ENCODE data around the gene PCDH12. TPM values are rescaled to one million over a fixed set of nuclear protein-coding genes. Genes with fewer than 3 reads are reported as not detected.
A peak's percentile ranks its signal among the peaks of the same experiment; 100 is the strongest.

Gene PCDH12
- total RNA-seq, 1 donor from 2014 or later = 1.7 TPM

- H3K4me3 Mint-ChIP-seq (ENCODE audit: unreplicated experiment) = peak overlapping the region; percentile 62
- no peak overlapping the region for H3K27ac Mint-ChIP-seq (ENCODE audit: unreplicated experiment)
- TF ChIP-seq CTCF (IDR thresholded peaks at IDR 0.05; ENCODE audit: partially characterized antibody, unreplicated experiment) = no peak
- H3K9me3 Mint-ChIP-seq (ENCODE audit: unreplicated experiment) = peaks cover 3% of the 10 kb centered on the region
- peaks cover 5% of the 10 kb centered on the region for H3K27me3 Mint-ChIP-seq (ENCODE audit: unreplicated experiment)
- DNase-seq = peak; percentile 69
- H3K36me3 Mint-ChIP-seq (ENCODE audit: unreplicated experiment) = peaks cover 5% of the 10 kb centered on the region
- peaks cover 4% of the 10 kb centered on the region for H3K4me1 Mint-ChIP-seq (ENCODE audit: low read depth, unreplicated experiment)
Measured at GRCh38 chr5:141914199-141914743, 43.7 kb downstream of the PCDH12 start.

DNA sequence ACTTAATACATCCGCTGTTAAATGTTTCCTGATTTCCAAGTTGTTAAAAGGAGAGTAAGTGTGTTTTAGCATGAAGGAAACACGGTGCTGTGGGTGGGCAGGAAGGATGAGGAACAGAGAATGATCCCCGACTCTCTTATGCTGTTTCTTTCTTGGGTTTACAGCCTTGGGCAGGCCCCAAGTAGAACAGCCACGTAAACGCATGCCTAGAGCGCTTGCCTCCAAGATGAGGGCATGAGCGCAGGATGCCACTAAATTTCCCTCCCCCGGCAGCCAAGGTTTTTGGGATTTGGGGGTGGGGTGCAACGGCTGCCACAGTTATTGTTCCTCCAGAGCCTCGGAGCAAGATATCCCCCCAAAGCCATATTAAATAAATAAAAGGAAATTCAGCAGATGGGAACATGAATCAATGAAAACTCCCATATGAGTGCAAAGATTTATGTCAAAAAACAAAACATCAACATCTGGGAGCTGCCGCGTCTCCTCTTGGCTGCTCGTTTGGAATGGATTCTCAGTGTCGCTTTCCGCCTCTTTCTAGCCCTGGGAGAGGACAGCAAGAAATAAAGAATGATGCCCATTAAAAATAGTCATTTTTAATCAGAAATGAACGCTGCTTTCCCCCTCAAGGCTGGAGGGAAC is 44.3 kb downstream of the PCDH12 start:
- Mint-ChIP-seq H3K4me1 (ENCODE audit: low read depth, unreplicated experiment) (peaks cover 4% of the 10 kb centered on the region), H3K27ac (ENCODE audit: unreplicated experiment) (no peak overlapping the region), H3K4me3 (ENCODE audit: unreplicated experiment) (peak overlapping the region; percentile 62), H3K27me3 (ENCODE audit: unreplicated experiment) (peaks cover 5% of the 10 kb centered on the region), H3K36me3 (ENCODE audit: unreplicated experiment) (peaks cover 5% of the 10 kb centered on the region), H3K9me3 (ENCODE audit: unreplicated experiment) (peaks cover 3% of the 10 kb centered on the region)
- no peak for DNase-seq
- no peak for TF ChIP-seq CTCF (IDR thresholded peaks at IDR 0.05; ENCODE audit: partially characterized antibody, unreplicated experiment)

GRCh38 chr5:141910271-141910673 is 47.7 kb downstream of the PCDH12 start:
- Mint-ChIP-seq H3K36me3 (ENCODE audit: unreplicated experiment) (peaks cover 5% of the 10 kb centered on the region), H3K27me3 (ENCODE audit: unreplicated experiment) (peaks cover 5% of the 10 kb centered on the region), H3K4me1 (ENCODE audit: low read depth, unreplicated experiment) (peaks cover 4% of the 10 kb centered on the region), H3K27ac (ENCODE audit: unreplicated experiment) (no peak overlapping the region), H3K9me3 (ENCODE audit: unreplicated experiment) (no peaks in the 10 kb centered on the region), H3K4me3 (ENCODE audit: unreplicated experiment) (no peak overlapping the region)
- DNase-seq = no peak
- TF ChIP-seq CTCF (IDR thresholded peaks at IDR 0.05; ENCODE audit: partially characterized antibody, unreplicated experiment) = no peak

- no peak overlapping the region for H3K4me3 Mint-ChIP-seq (ENCODE audit: unreplicated experiment)
- H3K27me3 Mint-ChIP-seq (ENCODE audit: unreplicated experiment) = peaks cover 5% of the 10 kb centered on the region
- TF ChIP-seq CTCF (IDR thresholded peaks at IDR 0.05; ENCODE audit: partially characterized antibody, unreplicated experiment) = no peak
- peaks cover 3% of the 10 kb centered on the region for H3K4me1 Mint-ChIP-seq (ENCODE audit: low read depth, unreplicated experiment)
- no peaks in the 10 kb centered on the region for H3K9me3 Mint-ChIP-seq (ENCODE audit: unreplicated experiment)
- no peaks in the 10 kb centered on the region for H3K36me3 Mint-ChIP-seq (ENCODE audit: unreplicated experiment)
- H3K27ac Mint-ChIP-seq (ENCODE audit: unreplicated experiment) = no peak overlapping the region
- no peak for DNase-seq
Measured at GRCh38 chr5:141909212-141909611, 48.8 kb downstream of the PCDH12 start.

GRCh38 chr5:141908796-141909195 is 49.2 kb downstream of the PCDH12 start:
- Mint-ChIP-seq H3K36me3 (ENCODE audit: unreplicated experiment) (no peaks in the 10 kb centered on the region), H3K4me1 (ENCODE audit: low read depth, unreplicated experiment) (peaks cover 3% of the 10 kb centered on the region), H3K27ac (ENCODE audit: unreplicated experiment) (no peak overlapping the region), H3K9me3 (ENCODE audit: unreplicated experiment) (no peaks in the 10 kb centered on the region), H3K27me3 (ENCODE audit: unreplicated experiment) (peaks cover 5% of the 10 kb centered on the region), H3K4me3 (ENCODE audit: unreplicated experiment) (no peak overlapping the region)
- DNase-seq = no peak
- TF ChIP-seq CTCF (IDR thresholded peaks at IDR 0.05; ENCODE audit: partially characterized antibody, unreplicated experiment) = no peak
